GM12878 (cell line): ENCODE results near the gene NSFL1C. TPM values are rescaled to one million over a fixed set of nuclear protein-coding genes. Genes with fewer than 3 reads are reported as not detected.

ENCODE experiments used
- ATAC-seq: fragments of 200-7000 bp; cut with Tn5 transposase; 3 replicates; pipeline ENCODE4 v1.9.1; 2020; ENCODE audit warnings: mild to moderate bottlenecking, moderate library complexity
- BruUV-seq: library from RNA; stranded (reverse); fragments of 400-500 nt; replicated peaks from 2 replicates; lab custom pipeline; 2021; lab: Mats Ljungman, UMichigan
- CTCF ChIA-PET: fragments of 300-600 bp; sonication (Branson Sonifier 250); formaldehyde crosslinking; extraction: SDS; loops from one replicate; lab custom pipeline; 2021; ENCODE audit warnings: inconsistent platforms; lab: Yijun Ruan, JAX
- POLR2A ChIA-PET: fragments of 350-600 bp; formaldehyde crosslinking; extraction: SDS; loops from one replicate; lab custom pipeline; 2021; ENCODE audit warnings: inconsistent platforms; lab: Charles Lee
- RAD21 ChIA-PET: fragments of 300-600 bp; sonication (Branson Sonifier 250); formaldehyde crosslinking; loops from one replicate; lab custom pipeline; 2023; ENCODE audit warnings: antibody characterized with exemption; ENCODE audit not compliant: unreplicated experiment; lab: Charles Lee
- SMC1A ChIA-PET: fragments of 300-600 bp; sonication (Branson Sonifier 250); formaldehyde crosslinking; loops from one replicate; lab custom pipeline; 2023; ENCODE audit not compliant: unreplicated experiment, uncharacterized antibody; lab: Charles Lee
- DNase-seq: peaks from one replicate; pipeline ENCODE4 v3.0.0-alpha.2; 2011; ENCODE audit warnings: low read depth, low spot score
- FAIRE-seq: peaks from 3 replicates; lab custom pipeline; 2011; peaks lifted over from hg19 to GRCh38; lab: Jason Lieb, UNC
- H2AFZ ChIP-seq: 2 replicates; pipeline ENCODE4 v1.6.0; 2011; ENCODE audit warnings: low read depth, low read length, control low read depth; ENCODE audit not compliant: control insufficient read depth
- H3K27ac ChIP-seq: 2 replicates; pipeline ENCODE4 v1.5.1; 2011; ENCODE audit warnings: control low read depth; ENCODE audit not compliant: control insufficient read depth, insufficient read depth
- H3K27me3 ChIP-seq, 2 experiments: replicated peaks in 1 of 2; 2 replicates each; pipeline versions ENCODE4 v1.6.0 to v1.6.1; 2011; ENCODE audit warnings: low read length in 1 of 2; ENCODE audit not compliant: control insufficient read depth in 2 of 2, insufficient read depth in 2 of 2
- H3K36me3 ChIP-seq, 2 experiments: 2 replicates each; pipeline ENCODE4 v1.5.1; 2011; ENCODE audit warnings: low read length in 1 of 2; ENCODE audit not compliant: control insufficient read depth in 2 of 2, insufficient read depth in 2 of 2
- H3K4me1 ChIP-seq: 2 replicates; pipeline ENCODE4 v1.6.1; 2011; ENCODE audit warnings: mild to moderate bottlenecking, low read length, moderate library complexity, mixed read lengths; ENCODE audit not compliant: control insufficient read depth, insufficient read depth
- H3K4me2 ChIP-seq: 2 replicates; pipeline ENCODE4 v1.6.0; 2011; ENCODE audit warnings: control low read depth; ENCODE audit not compliant: control insufficient read depth, insufficient read depth
- H3K4me3 ChIP-seq: fragments of 200-600 bp; sonication (generic); 2 replicates; pipeline ENCODE4 v1.5.1; 2016
- H3K79me2 ChIP-seq: 2 replicates; pipeline ENCODE4 v1.6.0; 2011; ENCODE audit warnings: low read length; ENCODE audit not compliant: control insufficient read depth, insufficient read depth
- H3K9ac ChIP-seq: 2 replicates; pipeline ENCODE4 v1.8.0; 2011; ENCODE audit warnings: low read length, control low read depth, mixed read lengths; ENCODE audit not compliant: control insufficient read depth, insufficient read depth
- H3K9me3 ChIP-seq: replicated peaks from 3 replicates; pipeline ENCODE4 v1.5.1; 2011; ENCODE audit warnings: mild to moderate bottlenecking, low read length; ENCODE audit not compliant: control insufficient read depth, insufficient read depth
- H4K20me1 ChIP-seq: 2 replicates; pipeline ENCODE4 v1.6.0; 2011; ENCODE audit not compliant: control insufficient read depth, insufficient read depth
- FOXM1 ChIP-seq: IDR thresholded peaks from 2 replicates; pipeline ENCODE4 v1.6.1; 2012; ENCODE audit warnings: low read depth, mild to moderate bottlenecking, inconsistent platforms, low read length, moderate library complexity
- POLR2AphosphoS5 ChIP-seq: IDR thresholded peaks from 2 replicates; pipeline ENCODE4 v1.6.1; 2011; ENCODE audit warnings: mild to moderate bottlenecking, low read length, inconsistent platforms
- RBBP5 ChIP-seq: fragments of 200-600 bp; sonication (generic); conservative IDR thresholded peaks from 2 replicates; pipeline ENCODE4 v1.6.1; 2016
- TCF7 ChIP-seq: IDR thresholded peaks from 2 replicates; pipeline ENCODE4 v1.6.1; 2014; ENCODE audit warnings: antibody characterized with exemption, borderline replicate concordance
- WGBS: methylation state at CpG from one replicate; pipeline ENCODE4 v1.1.6; 2016; ENCODE audit warnings: low lambda C conversion rate; ENCODE audit not compliant: insufficient replicate concordance, insufficient coverage; ENCODE audit errors: missing lambda C conversion rate; 5-methylcytosine and 5-hydroxymethylcytosine counted together
- in situ Hi-C: fragments of 300-500 bp; cut with MboI; formaldehyde crosslinking; loops from 9 replicates; pipeline ENCODE4 v1.14.3; 2018; ENCODE audit warnings: mixed read lengths
- intact Hi-C: fragments of 100-400 bp; cut with micrococcal nuclease; formaldehyde crosslinking; loops from one replicate; pipeline ENCODE4 v1.14.2; 2022; ENCODE audit not compliant: unreplicated experiment
- polyA plus RNA-seq, 11 experiments: library from polyadenylated mRNA; depleted of rRNA in 4 of 11; unstranded in 6 of 11; stranded (reverse) in 5 of 11; fragments of >200 nt; fragmentation: Nextera tagmentation in 4 of 11; fragmentation: Illumina TruSeq in 1 of 11; extraction: Ambion mirVana in 4 of 11; extraction: Trizol in 1 of 11; gene quantifications; 1 replicate in 1 of 11; 2 replicates in 10 of 11; pipeline versions ENCODE4 v1.2.1 to v1.2.3, GENCODE V29; 2011 to 2016; ENCODE audit warnings: inconsistent platforms in 2 of 11, missing spikeins in 2 of 11, low read depth in 1 of 11
- total RNA-seq, 4 experiments: library from RNA; depleted of rRNA in 3 of 4; stranded (reverse); fragments of >200 nt in 3 of 4; fragmentation: Illumina TruSeq in 1 of 4; extraction: Trizol in 1 of 4; gene quantifications; 2 replicates each; pipeline versions ENCODE4 v1.2.1 to v1.2.3, GENCODE V29; 2013 to 2021
- TF ChIP-seq, protein P1 (sequence below): IDR thresholded peaks from 2 replicates; pipeline ENCODE4 v1.6.1; 2012; ENCODE audit warnings: mild to moderate bottlenecking, low read depth, low read length

Gene NSFL1C
- total and polyA plus RNA-seq, 10 of the 15 experiments (the other 5 are each of a cell fraction or from before 2014, with no cell fraction given) = 21.5 to 100 (median 38.1) TPM

- TF ChIP-seq RBBP5 = no peak
- TF ChIP-seq, protein P1, sequence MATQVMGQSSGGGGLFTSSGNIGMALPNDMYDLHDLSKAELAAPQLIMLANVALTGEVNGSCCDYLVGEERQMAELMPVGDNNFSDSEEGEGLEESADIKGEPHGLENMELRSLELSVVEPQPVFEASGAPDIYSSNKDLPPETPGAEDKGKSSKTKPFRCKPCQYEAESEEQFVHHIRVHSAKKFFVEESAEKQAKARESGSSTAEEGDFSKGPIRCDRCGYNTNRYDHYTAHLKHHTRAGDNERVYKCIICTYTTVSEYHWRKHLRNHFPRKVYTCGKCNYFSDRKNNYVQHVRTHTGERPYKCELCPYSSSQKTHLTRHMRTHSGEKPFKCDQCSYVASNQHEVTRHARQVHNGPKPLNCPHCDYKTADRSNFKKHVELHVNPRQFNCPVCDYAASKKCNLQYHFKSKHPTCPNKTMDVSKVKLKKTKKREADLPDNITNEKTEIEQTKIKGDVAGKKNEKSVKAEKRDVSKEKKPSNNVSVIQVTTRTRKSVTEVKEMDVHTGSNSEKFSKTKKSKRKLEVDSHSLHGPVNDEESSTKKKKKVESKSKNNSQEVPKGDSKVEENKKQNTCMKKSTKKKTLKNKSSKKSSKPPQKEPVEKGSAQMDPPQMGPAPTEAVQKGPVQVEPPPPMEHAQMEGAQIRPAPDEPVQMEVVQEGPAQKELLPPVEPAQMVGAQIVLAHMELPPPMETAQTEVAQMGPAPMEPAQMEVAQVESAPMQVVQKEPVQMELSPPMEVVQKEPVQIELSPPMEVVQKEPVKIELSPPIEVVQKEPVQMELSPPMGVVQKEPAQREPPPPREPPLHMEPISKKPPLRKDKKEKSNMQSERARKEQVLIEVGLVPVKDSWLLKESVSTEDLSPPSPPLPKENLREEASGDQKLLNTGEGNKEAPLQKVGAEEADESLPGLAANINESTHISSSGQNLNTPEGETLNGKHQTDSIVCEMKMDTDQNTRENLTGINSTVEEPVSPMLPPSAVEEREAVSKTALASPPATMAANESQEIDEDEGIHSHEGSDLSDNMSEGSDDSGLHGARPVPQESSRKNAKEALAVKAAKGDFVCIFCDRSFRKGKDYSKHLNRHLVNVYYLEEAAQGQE = no peak
These were observed 70.4 kb downstream of the NSFL1C start (continued) for GRCh38 chr20:1396264-1396663.

- in situ Hi-C loops (no loop called here), intact Hi-C loops (loop anchor here (5.0 kb wide), 3 partner anchors 43 to 277 kb away; partner anchors contain the start of gene PSMF1)
- Histone ChIP-seq H3K79me2 (peaks cover 31% of the 10 kb centered on the region), H3K4me3 (no peak overlapping the region), H3K4me2 (no peak overlapping the region), H3K9ac (no peak overlapping the region), H2AFZ (no peak overlapping the region), H3K27ac (no peak overlapping the region), H4K20me1 (0 out of 2 replicates have a peak, but pooled peaks cover 2% of the 10 kb centered on the region), H3K36me3 (no peaks in the 10 kb centered on the region), H3K9me3 (no peaks in the 10 kb centered on the region), H3K4me1 (peaks cover 12% of the 10 kb centered on the region), H3K27me3 (no peaks in the 10 kb centered on the region; a peak in 2 of 4 replicates)
- CTCF ChIA-PET = interaction anchor here (1.5 to 4.3 kb wide), 2 partner anchors 42 to 73 kb away, joined by 4 to 16 read pairs; no protein-coding TSS in a partner anchor
- WGBS = 46% methylated on average over 2 of the region's 2 CpGs
- SMC1A ChIA-PET = interaction anchor here (1.0 kb wide), 1 partner anchor 71 kb away, joined by 4 read pairs; no protein-coding TSS in a partner anchor
- no peak for ATAC-seq
- FAIRE-seq = no peak
- RAD21 ChIA-PET = no interaction called here
- POLR2A ChIA-PET = interaction anchor here (0.6 kb wide), 1 partner anchor 22 kb away, joined by 4 read pairs; no protein-coding TSS in a partner anchor
- TF ChIP-seq TCF7 = no peak
- TF ChIP-seq FOXM1 = no peak
- no peak for TF ChIP-seq POLR2AphosphoS5
- no peak for DNase-seq
- no TSS peak for BruUV-seq
These were observed 72.0 kb downstream of the NSFL1C start for GRCh38 chr20:1394686-1395085.
